RWPE1 (cell line): ENCODE data around the gene PDXK.

Source experiments
- CTCF ChIA-PET: fragments of 350-600 bp; sonication (Branson Sonifier 250); formaldehyde crosslinking; extraction: SDS; loops from one replicate; lab custom pipeline; 2021; lab: Yijun Ruan, JAX
- POLR2A ChIA-PET: fragments of 400-600 bp; formaldehyde crosslinking; extraction: SDS; loops from one replicate; lab custom pipeline; 2020; ENCODE audit warnings: antibody characterized with exemption; ENCODE audit not compliant: low non-redundant PET; lab: Yijun Ruan, JAX
- DNase-seq: peaks from one replicate; pipeline ENCODE4 v3.0.0; 2012; ENCODE audit warnings: low spot score
- H3K27ac ChIP-seq: fragments of 450-650 bp; 2 replicates; pipeline ENCODE4 v1.5.1; 2017
- CTCF ChIP-seq: fragments of 450-650 bp; conservative IDR thresholded peaks from 2 replicates; pipeline ENCODE4 v1.5.1; 2017; ENCODE audit warnings: low read depth, mild to moderate bottlenecking

The PDXK gene

GRCh38 chr21:43786300-43786806 lies 67.4 kb downstream of the PDXK start:
- no peak for TF ChIP-seq CTCF
- peak overlapping the region; percentile 48 for H3K27ac ChIP-seq
- POLR2A ChIA-PET: interaction anchor here (0.5 kb wide), 1 partner anchor 301 kb away, joined by 3 read pairs; no protein-coding TSS in a partner anchor
- no peak for DNase-seq
- CTCF ChIA-PET: no interaction called here

GRCh38 chr21:43786807-43787440 lies 68.0 kb downstream of the PDXK start:
- ChIA-PET POLR2A (no interaction called here), CTCF (no interaction called here)
- no peak for TF ChIP-seq CTCF
- no peak overlapping the region for H3K27ac ChIP-seq
- DNase-seq: no peak

GRCh38 chr21:43789276-43790009 lies 70.5 kb downstream of the PDXK start, which contains the start of gene RRP1:
TSS of gene RRP1 (plus strand) at chr21:43789577. CDS start at chr21:43789630, 53 bp downstream.
- ChIA-PET CTCF (interaction anchor here (0.5 to 1.6 kb wide), 9 partner anchors 10 to 217 kb away, joined by 3 to 8 read pairs (median 3); no protein-coding TSS in a partner anchor), POLR2A (interaction anchor here (0.7 kb wide), 1 partner anchor 47 kb away, joined by 4 read pairs; no protein-coding TSS in a partner anchor)
- peak; percentile 91 for DNase-seq
- H3K27ac ChIP-seq: peak within 1 kb of the TSS; percentile 91
- peak; percentile 99 for TF ChIP-seq CTCF

- DNase-seq: no peak
- no peak for TF ChIP-seq CTCF
- H3K27ac ChIP-seq: peak overlapping the region; percentile 91
- POLR2A ChIA-PET: interaction anchor here (0.7 kb wide), 1 partner anchor 47 kb away, joined by 4 read pairs; no protein-coding TSS in a partner anchor
- CTCF ChIA-PET: interaction anchor here (0.5 to 1.6 kb wide), 8 partner anchors 10 to 217 kb away, joined by 3 to 8 read pairs (median 3); no protein-coding TSS in a partner anchor
Measured at GRCh38 chr21:43790010-43790524, 71.1 kb downstream of the PDXK start.

GRCh38 chr21:43792406-43792805 lies 73.5 kb downstream of the PDXK start:
- TF ChIP-seq CTCF: no peak
- CTCF ChIA-PET: no interaction called here
- DNase-seq: no peak
- H3K27ac ChIP-seq: no peak overlapping the region
- POLR2A ChIA-PET: no interaction called here

GRCh38 chr21:43793243-43793642 lies 74.3 kb downstream of the PDXK start:
- no peak overlapping the region for H3K27ac ChIP-seq
- ChIA-PET POLR2A (no interaction called here), CTCF (interaction anchor here (0.6 kb wide), 1 partner anchor 950 kb away, joined by 3 read pairs; no protein-coding TSS in a partner anchor)
- DNase-seq: no peak
- TF ChIP-seq CTCF: no peak
